Testis (tissue), 2 donors: ENCODE results near the gene RNF149.
"Not testable (repeated sequence)": the region's sequence is repeated elsewhere in the genome, so short reads cannot be mapped to it uniquely, and the experiment has no call there.

ENCODE experiments used
- CTCF ChIP-seq, 3 experiments: fragments of 450-650 bp in 2 of 3; fragments of 200-600 bp in 1 of 3; sonication (generic) in 1 of 3; IDR thresholded peaks; one replicate each; pipeline ENCODE4 v1.5.1; 2016 to 2019; ENCODE audit warnings: antibody characterized with exemption in 3 of 3, mild to moderate bottlenecking in 2 of 3, moderate library complexity in 1 of 3
- POLR2A ChIP-seq: fragments of 450-650 bp; IDR thresholded peaks from one replicate; pipeline ENCODE4 v1.6.1; 2017; ENCODE audit warnings: antibody characterized with exemption, mild to moderate bottlenecking, moderate library complexity

- TF ChIP-seq CTCF (IDR thresholded peaks at IDR 0.05); POLR2A: not testable (repeated sequence)
These were observed 57.2 kb downstream of the RNF149 start for GRCh38 chr2:101251246-101251781.
